Panc1 (cell line): ENCODE results near the gene COLEC11. TPM values are rescaled to one million over a fixed set of nuclear protein-coding genes. Genes with fewer than 3 reads are reported as not detected.

Experiments used
- ATAC-seq: fragments of 200-7000 bp; cut with Tn5 transposase; 2 replicates; pipeline ENCODE4 v1.9.1; 2020; ENCODE audit warnings: mild to moderate bottlenecking, moderate library complexity
- BruUV-seq: library from RNA; stranded (reverse); fragments of 400-500 nt; replicated peaks from 2 replicates; lab custom pipeline; 2021; lab: Mats Ljungman, UMichigan
- CTCF ChIA-PET: fragments of 300-600 bp; sonication (Branson Sonifier 250); formaldehyde crosslinking; loops from one replicate; lab custom pipeline; 2022; ENCODE audit warnings: antibody characterized with exemption; lab: Charles Lee
- POLR2A ChIA-PET: fragments of 300-600 bp; sonication (Branson Sonifier 250); formaldehyde crosslinking; loops from one replicate; lab custom pipeline; 2022; ENCODE audit warnings: antibody characterized with exemption; lab: Charles Lee
- DNase-seq: peaks from one replicate; pipeline ENCODE4 v3.0.0-alpha.2; 2010; ENCODE audit warnings: low read depth, low spot score
- H3K27ac ChIP-seq: 2 replicates; pipeline ENCODE4 v1.5.1; 2011; ENCODE audit warnings: mild to moderate bottlenecking, low read length, inconsistent platforms
- H3K27me3 ChIP-seq: fragments of 200-500 bp; sonication (Bioruptor generic); 2 replicates; pipeline ENCODE4 v1.6.0; 2014; ENCODE audit warnings: low read length, inconsistent platforms; ENCODE audit not compliant: control insufficient read depth, insufficient read depth
- H3K36me3 ChIP-seq: fragments of 200-500 bp; sonication (Bioruptor generic); 2 replicates; pipeline ENCODE4 v1.5.1; 2014; ENCODE audit warnings: inconsistent platforms, mild to moderate bottlenecking, low read length, moderate library complexity; ENCODE audit not compliant: control insufficient read depth, insufficient read depth
- H3K4me1 ChIP-seq: 2 replicates; pipeline ENCODE4 v1.5.1; 2011; ENCODE audit warnings: inconsistent platforms, mild to moderate bottlenecking, low read length, moderate library complexity; ENCODE audit not compliant: control insufficient read depth, insufficient read depth
- H3K4me3 ChIP-seq, 2 experiments: 2 replicates each; pipeline ENCODE4 v1.5.1; 2011 to 2012; ENCODE audit warnings: low read depth in 2 of 2, low read length in 2 of 2, mild to moderate bottlenecking in 2 of 2, inconsistent platforms in 1 of 2, moderate library complexity in 1 of 2
- H3K9me3 ChIP-seq: fragments of 200-500 bp; sonication (Bioruptor generic); 2 replicates; pipeline ENCODE4 v1.5.1; 2014; ENCODE audit warnings: low read depth, mild to moderate bottlenecking, inconsistent platforms, low read length, moderate library complexity; ENCODE audit not compliant: control insufficient read depth, insufficient read depth
- POLR2AphosphoS5 ChIP-seq: IDR thresholded peaks from 2 replicates; pipeline ENCODE4 v1.6.1; 2012; ENCODE audit warnings: mild to moderate bottlenecking, low read depth, low read length, moderate library complexity
- SIN3A ChIP-seq: IDR thresholded peaks from 2 replicates; pipeline ENCODE4 v1.6.1; 2012; ENCODE audit warnings: low read depth, mild to moderate bottlenecking, low read length, moderate library complexity, borderline replicate concordance; ENCODE audit not compliant: insufficient read depth
- TCF7L2 ChIP-seq: IDR thresholded peaks from 2 replicates; pipeline ENCODE4 v1.6.1; 2011; ENCODE audit warnings: mild to moderate bottlenecking, low read depth, low read length, inconsistent platforms
- in situ Hi-C: cut with HindIII; loops from 2 replicates; pipeline ENCODE4 v1.10.0; 2016; ENCODE audit warnings: low sequenced_read_pairs, low pct_unique_long_range_greater_than_20kb
- intact Hi-C: fragments of 100-400 bp; cut with micrococcal nuclease; formaldehyde crosslinking; loops from one replicate; pipeline ENCODE4 v1.10.0; 2022; ENCODE audit not compliant: unreplicated experiment
- total RNA-seq: library from RNA; stranded (reverse); gene quantifications from one replicate; pipeline ENCODE4 v1.2.1, GENCODE V29; 2021; ENCODE audit not compliant: unreplicated experiment
- TF ChIP-seq, protein P1 (sequence below): fragments of 450-650 bp; IDR thresholded peaks from 2 replicates; pipeline ENCODE4 v1.5.1; 2017; ENCODE audit warnings: mild to moderate bottlenecking
- TF ChIP-seq, protein P2 (sequence below), 2 experiments: IDR thresholded peaks; 2 replicates each; pipeline ENCODE4 v1.6.1; 2011 to 2012; ENCODE audit warnings: low read depth in 2 of 2, control low read depth in 1 of 2, low read length in 1 of 2, mild to moderate bottlenecking in 1 of 2, moderate library complexity in 1 of 2; ENCODE audit not compliant: insufficient read depth in 1 of 2

Gene COLEC11
- total RNA-seq, 1 experiment from 2014 or later = 0.31 TPM

DNA sequence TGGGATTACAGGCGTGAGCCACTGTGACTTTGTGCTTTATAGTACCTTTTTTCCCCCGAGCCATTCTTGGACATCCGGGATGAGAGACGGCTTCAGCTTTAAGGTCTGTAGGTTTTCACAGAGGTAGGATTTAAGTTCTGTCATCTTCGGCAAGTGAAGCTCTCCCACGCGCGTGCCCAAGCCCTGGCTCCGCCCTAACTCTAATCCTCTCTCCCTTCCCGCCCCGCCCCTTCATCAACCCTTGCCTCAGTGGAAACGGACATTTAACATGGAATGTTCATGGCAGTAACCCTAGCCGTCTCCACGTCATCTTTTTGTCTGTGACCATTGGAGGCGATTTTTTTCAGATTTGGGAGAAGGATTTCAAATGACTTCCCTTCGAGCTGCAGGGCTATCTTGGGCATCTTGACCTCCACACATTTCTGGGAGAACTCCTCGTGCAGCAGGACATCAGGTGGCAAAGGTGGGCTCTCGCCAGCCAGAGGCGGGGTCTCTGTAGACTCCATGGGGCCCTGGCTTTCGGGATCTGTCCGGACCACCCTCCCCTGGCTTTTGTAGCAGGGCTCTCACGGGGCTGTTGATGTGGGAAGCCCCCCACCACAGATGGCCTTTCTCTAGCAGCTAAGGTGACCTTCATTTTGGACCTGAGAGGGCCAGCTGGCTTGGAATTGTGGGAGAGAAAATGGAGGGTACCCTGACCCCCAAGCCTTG lies 6.8 kb downstream of the COLEC11 start:
- in situ Hi-C loops = no loop called here
- H3K27me3 ChIP-seq = no peaks in the 10 kb centered on the region
- H3K27ac ChIP-seq = no peak overlapping the region
- DNase-seq (no peak), ATAC-seq (no peak)
- no peaks in the 10 kb centered on the region for H3K36me3 ChIP-seq
- POLR2A ChIA-PET = no interaction called here
- TF ChIP-seq, protein P1, sequence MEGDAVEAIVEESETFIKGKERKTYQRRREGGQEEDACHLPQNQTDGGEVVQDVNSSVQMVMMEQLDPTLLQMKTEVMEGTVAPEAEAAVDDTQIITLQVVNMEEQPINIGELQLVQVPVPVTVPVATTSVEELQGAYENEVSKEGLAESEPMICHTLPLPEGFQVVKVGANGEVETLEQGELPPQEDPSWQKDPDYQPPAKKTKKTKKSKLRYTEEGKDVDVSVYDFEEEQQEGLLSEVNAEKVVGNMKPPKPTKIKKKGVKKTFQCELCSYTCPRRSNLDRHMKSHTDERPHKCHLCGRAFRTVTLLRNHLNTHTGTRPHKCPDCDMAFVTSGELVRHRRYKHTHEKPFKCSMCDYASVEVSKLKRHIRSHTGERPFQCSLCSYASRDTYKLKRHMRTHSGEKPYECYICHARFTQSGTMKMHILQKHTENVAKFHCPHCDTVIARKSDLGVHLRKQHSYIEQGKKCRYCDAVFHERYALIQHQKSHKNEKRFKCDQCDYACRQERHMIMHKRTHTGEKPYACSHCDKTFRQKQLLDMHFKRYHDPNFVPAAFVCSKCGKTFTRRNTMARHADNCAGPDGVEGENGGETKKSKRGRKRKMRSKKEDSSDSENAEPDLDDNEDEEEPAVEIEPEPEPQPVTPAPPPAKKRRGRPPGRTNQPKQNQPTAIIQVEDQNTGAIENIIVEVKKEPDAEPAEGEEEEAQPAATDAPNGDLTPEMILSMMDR = no peak
- TF ChIP-seq POLR2AphosphoS5 (no peak), SIN3A (no peak), TCF7L2 (no peak)
- TF ChIP-seq, protein P2, sequence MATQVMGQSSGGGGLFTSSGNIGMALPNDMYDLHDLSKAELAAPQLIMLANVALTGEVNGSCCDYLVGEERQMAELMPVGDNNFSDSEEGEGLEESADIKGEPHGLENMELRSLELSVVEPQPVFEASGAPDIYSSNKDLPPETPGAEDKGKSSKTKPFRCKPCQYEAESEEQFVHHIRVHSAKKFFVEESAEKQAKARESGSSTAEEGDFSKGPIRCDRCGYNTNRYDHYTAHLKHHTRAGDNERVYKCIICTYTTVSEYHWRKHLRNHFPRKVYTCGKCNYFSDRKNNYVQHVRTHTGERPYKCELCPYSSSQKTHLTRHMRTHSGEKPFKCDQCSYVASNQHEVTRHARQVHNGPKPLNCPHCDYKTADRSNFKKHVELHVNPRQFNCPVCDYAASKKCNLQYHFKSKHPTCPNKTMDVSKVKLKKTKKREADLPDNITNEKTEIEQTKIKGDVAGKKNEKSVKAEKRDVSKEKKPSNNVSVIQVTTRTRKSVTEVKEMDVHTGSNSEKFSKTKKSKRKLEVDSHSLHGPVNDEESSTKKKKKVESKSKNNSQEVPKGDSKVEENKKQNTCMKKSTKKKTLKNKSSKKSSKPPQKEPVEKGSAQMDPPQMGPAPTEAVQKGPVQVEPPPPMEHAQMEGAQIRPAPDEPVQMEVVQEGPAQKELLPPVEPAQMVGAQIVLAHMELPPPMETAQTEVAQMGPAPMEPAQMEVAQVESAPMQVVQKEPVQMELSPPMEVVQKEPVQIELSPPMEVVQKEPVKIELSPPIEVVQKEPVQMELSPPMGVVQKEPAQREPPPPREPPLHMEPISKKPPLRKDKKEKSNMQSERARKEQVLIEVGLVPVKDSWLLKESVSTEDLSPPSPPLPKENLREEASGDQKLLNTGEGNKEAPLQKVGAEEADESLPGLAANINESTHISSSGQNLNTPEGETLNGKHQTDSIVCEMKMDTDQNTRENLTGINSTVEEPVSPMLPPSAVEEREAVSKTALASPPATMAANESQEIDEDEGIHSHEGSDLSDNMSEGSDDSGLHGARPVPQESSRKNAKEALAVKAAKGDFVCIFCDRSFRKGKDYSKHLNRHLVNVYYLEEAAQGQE (IDR thresholded peaks at IDR 0.05; ENCODE audit: insufficient read depth in 1 of 2, low read depth in 2 of 2, low read length in 1 of 2) = no peak
- no TSS peak for BruUV-seq
- intact Hi-C loops = no loop called here
- CTCF ChIA-PET = no interaction called here
- no peaks in the 10 kb centered on the region for H3K9me3 ChIP-seq
- peaks cover 8% of the 10 kb centered on the region; the same call in 1 of the 2 replicates for H3K4me1 ChIP-seq
- no peak overlapping the region for H3K4me3 ChIP-seq

DNA sequence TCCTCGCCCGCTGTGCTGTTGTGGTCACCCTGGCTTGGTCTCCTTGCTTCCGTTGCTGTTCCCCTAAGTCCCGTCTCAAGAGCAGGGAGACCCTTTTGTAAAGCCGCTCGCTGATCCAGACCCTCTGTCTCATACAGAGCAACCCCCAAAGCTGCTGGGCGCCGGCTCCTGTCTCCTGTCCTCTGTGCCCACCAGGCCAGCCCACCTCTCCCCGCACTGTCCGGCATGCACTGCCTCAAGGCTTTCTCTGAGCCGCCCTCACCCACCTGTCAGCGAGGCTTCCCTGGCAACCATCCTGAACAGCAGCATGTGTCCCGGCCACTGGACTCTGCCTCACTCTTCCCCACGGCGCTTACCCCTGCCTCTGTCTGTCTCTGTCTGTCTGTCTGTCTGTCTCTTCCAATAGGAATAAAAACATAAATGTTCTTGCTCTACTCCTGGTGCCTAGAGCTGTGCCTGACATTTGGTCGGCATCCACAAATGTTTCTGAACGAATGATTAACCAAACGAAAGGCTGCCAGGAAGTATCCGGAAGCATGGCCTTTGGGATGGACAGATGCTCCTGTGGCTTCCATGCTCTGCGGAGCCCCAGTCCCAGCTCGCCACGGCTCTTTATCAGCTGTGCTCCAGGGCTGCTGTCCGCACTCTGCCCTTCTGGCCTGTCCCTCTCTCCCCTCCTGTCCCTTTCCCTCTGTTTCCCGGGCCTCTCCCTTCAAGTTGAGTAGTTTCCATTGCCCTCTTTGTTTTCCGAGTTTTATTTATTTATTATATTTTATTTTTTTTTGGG lies 7.8 kb downstream of the COLEC11 start:
- Histone ChIP-seq H3K36me3 (no peaks in the 10 kb centered on the region), H3K9me3 (no peaks in the 10 kb centered on the region), H3K4me3 (no peak overlapping the region), H3K4me1 (peaks cover 8% of the 10 kb centered on the region; the same call in 1 of the 2 replicates), H3K27ac (no peak overlapping the region), H3K27me3 (no peaks in the 10 kb centered on the region)
- no peak for ATAC-seq
- DNase-seq = no peak
- intact Hi-C loops = no loop called here
- in situ Hi-C loops = no loop called here
- ChIA-PET POLR2A (no interaction called here), CTCF (no interaction called here)
- TF ChIP-seq TCF7L2 (no peak), POLR2AphosphoS5 (no peak), SIN3A (no peak)
- TF ChIP-seq, protein P2 (IDR thresholded peaks at IDR 0.05; ENCODE audit: insufficient read depth in 1 of 2, low read depth in 2 of 2, low read length in 1 of 2) = no peak
- TF ChIP-seq, protein P1 = no peak
- no TSS peak for BruUV-seq
